HG03558 (cell line): Measurements from ENCODE around the gene EFR3B.

Experiments
- ATAC-seq: cut with Tn5 transposase; IDR thresholded peaks from one replicate; pipeline ENCODE4 v1.9.1; 2021; ENCODE audit warnings: moderate number of reproducible peaks; ENCODE audit not compliant: unreplicated experiment; ENCODE audit errors: extremely low read depth

The EFR3B gene

DNA sequence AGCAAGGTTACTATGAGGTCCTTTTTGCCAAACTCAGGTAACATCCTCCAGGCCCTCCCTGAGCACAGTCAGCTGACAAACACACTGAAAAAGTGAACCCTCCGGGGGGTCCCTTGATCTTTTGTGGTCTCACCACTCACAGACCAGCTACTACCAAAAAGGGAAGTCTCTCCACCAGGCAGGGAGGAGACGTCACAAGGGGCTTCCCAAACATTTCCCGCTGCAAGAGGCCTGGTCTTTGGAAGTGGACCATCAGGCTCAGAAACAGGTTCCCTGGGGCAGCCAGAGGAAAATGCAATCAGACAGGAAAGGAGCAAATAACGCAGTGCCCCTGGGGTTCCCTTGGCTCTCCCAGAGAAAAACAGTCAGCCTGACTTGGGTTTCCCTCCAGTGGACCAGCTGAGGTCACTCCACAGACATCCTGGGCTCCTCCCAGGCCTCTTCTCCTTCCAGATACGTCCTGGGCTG, 165.2 kb downstream of the EFR3B start:
- no peak for ATAC-seq
